PFSK-1 (cell line): ENCODE measurements around the gene SYCN.

Experiments
- FOXP2 ChIP-seq: optimal IDR thresholded peaks from 2 replicates; pipeline ENCODE3; 2011; ENCODE audit warnings: borderline replicate concordance, control low read depth, inconsistent platforms; ENCODE audit not compliant: insufficient read depth; ENCODE audit errors: extremely low read length, extremely low read depth
- POLR2AphosphoS5 ChIP-seq: IDR thresholded peaks from 2 replicates; pipeline ENCODE4 v1.6.1; 2012; ENCODE audit warnings: low read depth, mild to moderate bottlenecking, control low read depth, low read length, moderate library complexity
- REST ChIP-seq, 2 experiments: IDR thresholded peaks; 2 replicates each; pipeline versions ENCODE4 v1.6.1 to v1.8.0; 2011 to 2012; ENCODE audit warnings: low read depth in 2 of 2, low read length in 2 of 2, control low read depth in 1 of 2, inconsistent platforms in 1 of 2, mild to moderate bottlenecking in 1 of 2, moderate library complexity in 1 of 2; ENCODE audit not compliant: insufficient read depth in 1 of 2
- SIN3A ChIP-seq: IDR thresholded peaks from 2 replicates; pipeline ENCODE4 v1.6.1; 2012; ENCODE audit warnings: mild to moderate bottlenecking, low read length, moderate library complexity, borderline replicate concordance; ENCODE audit not compliant: insufficient read depth
- TAF1 ChIP-seq: IDR thresholded peaks from 2 replicates; pipeline ENCODE4 v1.6.1; 2012; ENCODE audit warnings: low read length, control low read depth, borderline replicate concordance; ENCODE audit not compliant: insufficient read depth

GRCh38 chr19:39169143-39169810 lies 34.8 kb downstream of the SYCN start:
- TF ChIP-seq REST (IDR thresholded peaks at IDR 0.05; ENCODE audit: insufficient read depth in 1 of 2, low read depth in 2 of 2, low read length in 2 of 2): no peak
- no peak for TF ChIP-seq POLR2AphosphoS5
- TF ChIP-seq TAF1: no peak
- no peak for TF ChIP-seq SIN3A
- no peak for TF ChIP-seq FOXP2
